SH-SY5Y (cell line): ENCODE results near the gene PLCE1.

Source experiments
- GATA2 ChIP-seq: IDR thresholded peaks from 2 replicates; pipeline ENCODE4 v1.6.1; 2011; ENCODE audit warnings: mild to moderate bottlenecking, low read depth, low read length
- GATA3 ChIP-seq: IDR thresholded peaks from 2 replicates; pipeline ENCODE4 v1.6.1; 2011; ENCODE audit warnings: low read depth, mild to moderate bottlenecking, low read length, moderate library complexity

DNA sequence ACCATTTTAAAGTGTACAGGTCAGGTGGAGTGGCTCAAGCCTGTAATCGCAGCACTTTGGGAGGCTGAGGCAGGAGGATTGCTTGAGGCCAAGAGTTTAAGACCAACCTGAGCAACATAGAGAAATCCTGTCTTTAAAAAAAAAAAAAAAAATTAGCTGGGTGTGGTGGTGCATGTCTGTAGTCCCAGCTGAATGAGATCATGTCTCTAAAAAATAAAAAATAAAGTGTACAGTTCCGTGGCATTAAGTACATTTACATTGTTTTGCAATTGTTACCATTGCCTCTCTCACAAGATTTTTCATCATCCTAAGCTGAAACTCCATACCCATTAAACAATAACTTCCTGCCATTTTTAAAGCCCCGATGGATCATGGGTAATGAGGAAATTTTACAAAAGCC is 20.6 kb downstream of the PLCE1 start:
- no peak for TF ChIP-seq GATA2
- no peak for TF ChIP-seq GATA3
